ENCODE results near the gene COL13A1. TPM values are rescaled to one million over a fixed set of nuclear protein-coding genes. Genes with fewer than 3 reads are reported as not detected.

The COL13A1 gene
- total and polyA plus RNA-seq, 5 donors from 2014 or later = not detected

- Mint-ChIP-seq H3K9me3 (no peaks in the 10 kb centered on the region), H3K36me3 (no peaks in the 10 kb centered on the region), H3K4me1 (no peaks in the 10 kb centered on the region), H3K27me3 (no peaks in the 10 kb centered on the region), H3K27ac (no peak overlapping the region), H3K4me3 (no peak overlapping the region)
- H3K27ac ChIP-seq (ENCODE audit: insufficient read depth, low read length, poor library complexity, severe bottlenecking) = no peak overlapping the region
- no peaks in the 10 kb centered on the region for H3K27me3 ChIP-seq (ENCODE audit: control insufficient read depth, insufficient read depth, low read length)
- no peak overlapping the region for H3K4me3 ChIP-seq (ENCODE audit: low read depth, low read length)
- ATAC-seq (ENCODE audit: low read depth in 2 of 2) (no peak), DNase-seq (no peak)
- no peaks in the 10 kb centered on the region for H3K36me3 ChIP-seq (ENCODE audit: control insufficient read depth, insufficient read depth, low read length)
- H3K4me1 ChIP-seq (ENCODE audit: control insufficient read depth, insufficient read depth, low read length, poor library complexity, severe bottlenecking) = no peaks in the 10 kb centered on the region
- H3K9me3 ChIP-seq (ENCODE audit: control insufficient read depth in 2 of 2, low read length in 2 of 2) = no peaks in the 10 kb centered on the region
Measured at GRCh38 chr10:69892816-69893215, 91.1 kb downstream of the COL13A1 start.

- no peak overlapping the region for H3K27ac Mint-ChIP-seq
- no peaks in the 10 kb centered on the region for H3K27me3 Mint-ChIP-seq
- no peak overlapping the region for H3K4me3 Mint-ChIP-seq
- H3K4me1 ChIP-seq (ENCODE audit: control insufficient read depth, insufficient read depth, low read length, poor library complexity, severe bottlenecking) = no peaks in the 10 kb centered on the region
- H3K9me3 ChIP-seq (ENCODE audit: control insufficient read depth in 2 of 2, low read length in 2 of 2) = no peaks in the 10 kb centered on the region
- no peaks in the 10 kb centered on the region for H3K36me3 Mint-ChIP-seq
- H3K27ac ChIP-seq (ENCODE audit: insufficient read depth, low read length, poor library complexity, severe bottlenecking) = no peak overlapping the region
- H3K27me3 ChIP-seq (ENCODE audit: control insufficient read depth, insufficient read depth, low read length) = no peaks in the 10 kb centered on the region
- no peaks in the 10 kb centered on the region for H3K4me1 Mint-ChIP-seq
- DNase-seq (no peak), ATAC-seq (ENCODE audit: low read depth in 2 of 2) (no peak)
- H3K4me3 ChIP-seq (ENCODE audit: low read depth, low read length) = no peak overlapping the region
- no peaks in the 10 kb centered on the region for H3K9me3 Mint-ChIP-seq
- H3K36me3 ChIP-seq (ENCODE audit: control insufficient read depth, insufficient read depth, low read length) = no peaks in the 10 kb centered on the region
Measured at GRCh38 chr10:69893271-69893900, 91.7 kb downstream of the COL13A1 start.

GRCh38 chr10:69894156-69894555 lies 92.5 kb downstream of the COL13A1 start:
- H3K27ac ChIP-seq (ENCODE audit: insufficient read depth, low read length, poor library complexity, severe bottlenecking) = no peak overlapping the region
- no peaks in the 10 kb centered on the region for H3K9me3 ChIP-seq (ENCODE audit: control insufficient read depth in 2 of 2, low read length in 2 of 2)
- no peaks in the 10 kb centered on the region for H3K27me3 Mint-ChIP-seq
- ATAC-seq (ENCODE audit: low read depth in 2 of 2) (no peak), DNase-seq (no peak)
- H3K4me1 ChIP-seq (ENCODE audit: control insufficient read depth, insufficient read depth, low read length, poor library complexity, severe bottlenecking) = no peaks in the 10 kb centered on the region
- no peak overlapping the region for H3K4me3 Mint-ChIP-seq
- H3K9me3 Mint-ChIP-seq = no peaks in the 10 kb centered on the region
- no peaks in the 10 kb centered on the region for H3K4me1 Mint-ChIP-seq
- no peaks in the 10 kb centered on the region for H3K36me3 Mint-ChIP-seq
- H3K4me3 ChIP-seq (ENCODE audit: low read depth, low read length) = no peak overlapping the region
- H3K36me3 ChIP-seq (ENCODE audit: control insufficient read depth, insufficient read depth, low read length) = no peaks in the 10 kb centered on the region
- no peaks in the 10 kb centered on the region for H3K27me3 ChIP-seq (ENCODE audit: control insufficient read depth, insufficient read depth, low read length)
- H3K27ac Mint-ChIP-seq = no peak overlapping the region

GRCh38 chr10:69895759-69896158 lies 94.1 kb downstream of the COL13A1 start:
- Mint-ChIP-seq H3K4me3 (no peak overlapping the region), H3K9me3 (no peaks in the 10 kb centered on the region)
- H3K4me3 ChIP-seq (ENCODE audit: low read depth, low read length) = no peak overlapping the region

GRCh38 chr10:69896606-69897231 lies 95.0 kb downstream of the COL13A1 start:
- no peak for DNase-seq
- no peaks in the 10 kb centered on the region for H3K36me3 Mint-ChIP-seq
- H3K27me3 Mint-ChIP-seq = no peaks in the 10 kb centered on the region
- no peaks in the 10 kb centered on the region for H3K4me1 ChIP-seq (ENCODE audit: control insufficient read depth, insufficient read depth, low read length, poor library complexity, severe bottlenecking)
- H3K27ac ChIP-seq (ENCODE audit: insufficient read depth, low read length, poor library complexity, severe bottlenecking) = no peak overlapping the region
- no peak overlapping the region for H3K27ac Mint-ChIP-seq
- H3K36me3 ChIP-seq (ENCODE audit: control insufficient read depth, insufficient read depth, low read length) = no peaks in the 10 kb centered on the region
- H3K4me3 Mint-ChIP-seq = no peak overlapping the region
- peaks cover 0 to 1% (median 0%) of the 10 kb centered on the region in 4 donors for H3K4me1 Mint-ChIP-seq
- H3K9me3 Mint-ChIP-seq = no peaks in the 10 kb centered on the region
- no peak for ATAC-seq (ENCODE audit: low read depth in 2 of 2)
- no peak overlapping the region for H3K4me3 ChIP-seq (ENCODE audit: low read depth, low read length)
- no peaks in the 10 kb centered on the region for H3K9me3 ChIP-seq (ENCODE audit: control insufficient read depth in 2 of 2, low read length in 2 of 2)
- H3K27me3 ChIP-seq (ENCODE audit: control insufficient read depth, insufficient read depth, low read length) = no peaks in the 10 kb centered on the region

More at GRCh38 chr10:69895759-69896158, 94.1 kb downstream of the COL13A1 start:
- DNase-seq (no peak), ATAC-seq (ENCODE audit: low read depth in 2 of 2) (no peak)
- Mint-ChIP-seq H3K4me1 (no peaks in the 10 kb centered on the region), H3K27ac (no peak overlapping the region), H3K27me3 (no peaks in the 10 kb centered on the region), H3K36me3 (no peaks in the 10 kb centered on the region)
- H3K27me3 ChIP-seq (ENCODE audit: control insufficient read depth, insufficient read depth, low read length) = no peaks in the 10 kb centered on the region
- H3K36me3 ChIP-seq (ENCODE audit: control insufficient read depth, insufficient read depth, low read length) = no peaks in the 10 kb centered on the region
- H3K4me1 ChIP-seq (ENCODE audit: control insufficient read depth, insufficient read depth, low read length, poor library complexity, severe bottlenecking) = no peaks in the 10 kb centered on the region
- H3K9me3 ChIP-seq (ENCODE audit: control insufficient read depth in 2 of 2, low read length in 2 of 2) = no peaks in the 10 kb centered on the region
- no peak overlapping the region for H3K27ac ChIP-seq (ENCODE audit: insufficient read depth, low read length, poor library complexity, severe bottlenecking)

GRCh38 chr10:69897432-69897831 lies 95.7 kb downstream of the COL13A1 start:
- Mint-ChIP-seq H3K36me3 (no peaks in the 10 kb centered on the region), H3K27ac (no peak overlapping the region), H3K4me3 (no peak overlapping the region), H3K4me1 (peaks cover 0 to 2% (median 0%) of the 10 kb centered on the region in 4 donors), H3K9me3 (no peaks in the 10 kb centered on the region), H3K27me3 (no peaks in the 10 kb centered on the region)
- Histone ChIP-seq H3K27ac (ENCODE audit: insufficient read depth, low read length, poor library complexity, severe bottlenecking) (no peak overlapping the region), H3K27me3 (ENCODE audit: control insufficient read depth, insufficient read depth, low read length) (no peaks in the 10 kb centered on the region), H3K4me1 (ENCODE audit: control insufficient read depth, insufficient read depth, low read length, poor library complexity, severe bottlenecking) (no peaks in the 10 kb centered on the region), H3K9me3 (ENCODE audit: control insufficient read depth in 2 of 2, low read length in 2 of 2) (no peaks in the 10 kb centered on the region), H3K36me3 (ENCODE audit: control insufficient read depth, insufficient read depth, low read length) (no peaks in the 10 kb centered on the region), H3K4me3 (ENCODE audit: low read depth, low read length) (no peak overlapping the region)
- DNase-seq = no peak
- ATAC-seq (ENCODE audit: low read depth in 2 of 2) = no peak

GRCh38 chr10:69897999-69898398 lies 96.3 kb downstream of the COL13A1 start:
- no peak overlapping the region for H3K4me3 Mint-ChIP-seq

GRCh38 chr10:69898524-69898923 lies 96.8 kb downstream of the COL13A1 start:
- H3K4me3 ChIP-seq (ENCODE audit: low read depth, low read length) = no peak overlapping the region
- Mint-ChIP-seq H3K27ac (no peak overlapping the region), H3K4me3 (no peak overlapping the region), H3K36me3 (no peaks in the 10 kb centered on the region), H3K27me3 (peaks cover 1% of the 10 kb centered on the region), H3K9me3 (no peaks in the 10 kb centered on the region), H3K4me1 (peaks cover 0 to 2% (median 0%) of the 10 kb centered on the region in 4 donors)
- H3K36me3 ChIP-seq (ENCODE audit: control insufficient read depth, insufficient read depth, low read length) = no peaks in the 10 kb centered on the region
- H3K27ac ChIP-seq (ENCODE audit: insufficient read depth, low read length, poor library complexity, severe bottlenecking) = no peak overlapping the region
- ATAC-seq (ENCODE audit: low read depth in 2 of 2) (no peak), DNase-seq (no peak)
- H3K27me3 ChIP-seq (ENCODE audit: control insufficient read depth, insufficient read depth, low read length) = no peaks in the 10 kb centered on the region
- H3K9me3 ChIP-seq (ENCODE audit: control insufficient read depth in 2 of 2, low read length in 2 of 2) = no peaks in the 10 kb centered on the region
- H3K4me1 ChIP-seq (ENCODE audit: control insufficient read depth, insufficient read depth, low read length, poor library complexity, severe bottlenecking) = no peaks in the 10 kb centered on the region

More at GRCh38 chr10:69897999-69898398, 96.3 kb downstream of the COL13A1 start:
- Histone ChIP-seq H3K4me3 (ENCODE audit: low read depth, low read length) (no peak overlapping the region), H3K27ac (ENCODE audit: insufficient read depth, low read length, poor library complexity, severe bottlenecking) (no peak overlapping the region), H3K27me3 (ENCODE audit: control insufficient read depth, insufficient read depth, low read length) (no peaks in the 10 kb centered on the region), H3K4me1 (ENCODE audit: control insufficient read depth, insufficient read depth, low read length, poor library complexity, severe bottlenecking) (no peaks in the 10 kb centered on the region), H3K36me3 (ENCODE audit: control insufficient read depth, insufficient read depth, low read length) (no peaks in the 10 kb centered on the region), H3K9me3 (ENCODE audit: control insufficient read depth in 2 of 2, low read length in 2 of 2) (no peaks in the 10 kb centered on the region)
- H3K4me1 Mint-ChIP-seq = peaks cover 0 to 2% (median 0%) of the 10 kb centered on the region in 4 donors
- H3K9me3 Mint-ChIP-seq = no peaks in the 10 kb centered on the region
- H3K27me3 Mint-ChIP-seq = no peaks in the 10 kb centered on the region
- H3K27ac Mint-ChIP-seq = no peak overlapping the region
- DNase-seq (no peak), ATAC-seq (ENCODE audit: low read depth in 2 of 2) (no peak)
- no peaks in the 10 kb centered on the region for H3K36me3 Mint-ChIP-seq

Measured in CD4-positive, CD25-positive, alpha-beta regulatory T cell (primary cell).